ENCODE results near the gene HDAC6. TPM values are rescaled to one million over a fixed set of nuclear protein-coding genes. Genes with fewer than 3 reads are reported as not detected.
"Not testable (repeated sequence)": the region's sequence is repeated elsewhere in the genome, so short reads cannot be mapped to it uniquely, and the experiment has no call there.

Gene HDAC6
- total RNA-seq, 4 donors from 2014 or later = 67.3 to 129 (median 93.2) TPM

- WGBS = 65% methylated on average over 6 of the region's 7 CpGs
- TF ChIP-seq CTCF (IDR thresholded peaks at IDR 0.05) = no peak
- TF ChIP-seq EP300 (IDR thresholded peaks at IDR 0.05) = no peak
- no peak for TF ChIP-seq POLR2AphosphoS5 (IDR thresholded peaks at IDR 0.05)
- no peak for TF ChIP-seq POLR2A (IDR thresholded peaks at IDR 0.05)
- no peaks in the 10 kb centered on the region for H3K9me3 ChIP-seq
- H3K4me3 ChIP-seq = no peak overlapping the region
- H3K27me3 ChIP-seq = no peaks in the 10 kb centered on the region
- no peaks in the 10 kb centered on the region for H3K4me1 ChIP-seq
- H3K27ac ChIP-seq = no peak overlapping the region
- H3K36me3 ChIP-seq = no peaks in the 10 kb centered on the region
- no peak for DNase-seq (ENCODE audit: low spot score in 2 of 2)
Observed at GRCh38 chrX:48852857-48853256, 51.0 kb downstream of the HDAC6 start.

GRCh38 chrX:48853494-48853893, 51.6 kb downstream of the HDAC6 start:
- not testable (repeated sequence) for H3K27me3 ChIP-seq; H3K9me3 ChIP-seq; H3K4me1 ChIP-seq; DNase-seq (ENCODE audit: low spot score in 2 of 2); H3K27ac ChIP-seq; H3K36me3 ChIP-seq; H3K4me3 ChIP-seq

- H3K27ac ChIP-seq; H3K4me1 ChIP-seq; H3K36me3 ChIP-seq; H3K9me3 ChIP-seq; H3K4me3 ChIP-seq; DNase-seq (ENCODE audit: low spot score in 2 of 2); H3K27me3 ChIP-seq: not testable (repeated sequence)
- WGBS = 89% methylated on average over 10 of the region's 12 CpGs
Observed at GRCh38 chrX:48854121-48854804, 52.4 kb downstream of the HDAC6 start.

GRCh38 chrX:48854898-48855297, 53.0 kb downstream of the HDAC6 start:
- H3K9me3 ChIP-seq = no peaks in the 10 kb centered on the region
- no peak for DNase-seq (ENCODE audit: low spot score in 2 of 2)
- H3K36me3 ChIP-seq = no peaks in the 10 kb centered on the region
- no peaks in the 10 kb centered on the region for H3K27me3 ChIP-seq
- no peak overlapping the region for H3K4me3 ChIP-seq
- TF ChIP-seq EP300 (IDR thresholded peaks at IDR 0.05) (no peak), POLR2AphosphoS5 (IDR thresholded peaks at IDR 0.05) (no peak), POLR2A (IDR thresholded peaks at IDR 0.05) (no peak)
- H3K4me1 ChIP-seq = no peaks in the 10 kb centered on the region
- no peak overlapping the region for H3K27ac ChIP-seq
- WGBS = 42% methylated on average over 5 of the region's 5 CpGs

GRCh38 chrX:48864210-48864609, 62.3 kb downstream of the HDAC6 start:
- WGBS = 49% methylated on average over 4 of the region's 4 CpGs
- Histone ChIP-seq H3K27ac (no peak overlapping the region), H3K27me3 (no peaks in the 10 kb centered on the region), H3K36me3 (no peaks in the 10 kb centered on the region), H3K4me3 (no peak overlapping the region), H3K9me3 (no peaks in the 10 kb centered on the region), H3K4me1 (no peaks in the 10 kb centered on the region)
- no peak for DNase-seq (ENCODE audit: low spot score in 2 of 2)
- TF ChIP-seq POLR2A (IDR thresholded peaks at IDR 0.05) (no peak), EP300 (IDR thresholded peaks at IDR 0.05) (no peak), POLR2AphosphoS5 (IDR thresholded peaks at IDR 0.05) (no peak), CTCF (IDR thresholded peaks at IDR 0.05) (no peak)

GRCh38 chrX:48872017-48872416, 70.2 kb downstream of the HDAC6 start:
- 75% methylated on average over 2 of the region's 2 CpGs for WGBS
- H3K36me3 ChIP-seq = not testable (repeated sequence)

More at GRCh38 chrX:48872017-48872416, 70.2 kb downstream of the HDAC6 start:
- not testable (repeated sequence) for H3K27me3 ChIP-seq; H3K4me1 ChIP-seq; H3K27ac ChIP-seq; DNase-seq (ENCODE audit: low spot score in 2 of 2); H3K9me3 ChIP-seq; H3K4me3 ChIP-seq

Other genes starting within 250 kb of the HDAC6 start
- gene RBM3, start 227.6 kb upstream of the HDAC6 start, total RNA-seq = 100 to 1,000 TPM; 167 to 245 (median 204) TPM
- gene WDR13, start 204.6 kb upstream of the HDAC6 start, total RNA-seq = 100 to 1,000 TPM in 1 of 4 donors, 10 to 100 TPM in 3; 71.1 to 105 (median 93.2) TPM
- 1 to 10 TPM in 3 of 4 donors, under 1 TPM in 1; 0.68 to 5.2 (median 3.5) TPM for gene WAS, start 118.3 kb upstream of the HDAC6 start, total RNA-seq
- 10 to 100 TPM in 1 of 4 donors, 1 to 10 TPM in 3; 5.9 to 15.1 (median 8.7) TPM for gene SUV39H1, start 105.3 kb upstream of the HDAC6 start, total RNA-seq
- gene GLOD5, start 40.3 kb upstream of the HDAC6 start, total RNA-seq = not detected
- not detected for gene GATA1, start 15.5 kb upstream of the HDAC6 start, total RNA-seq
- not detected for gene ERAS, start 24.4 kb downstream of the HDAC6 start, total RNA-seq
- gene PCSK1N, start 33.5 kb downstream of the HDAC6 start, total RNA-seq = 1 to 10 TPM; 1.5 to 9.0 (median 2.4) TPM
- 10 to 100 TPM; 40.8 to 60.5 (median 43.4) TPM for gene TIMM17B, start 95.7 kb downstream of the HDAC6 start, total RNA-seq
- 10 to 100 TPM; 51.8 to 88.3 (median 71.9) TPM for gene PQBP1, start 95.9 kb downstream of the HDAC6 start, total RNA-seq
- 10 to 100 TPM; 17.1 to 32.3 (median 24.3) TPM for gene SLC35A2, start 109.6 kb downstream of the HDAC6 start, total RNA-seq
- 10 to 100 TPM in 1 of 4 donors, 1 to 10 TPM in 3; 6.2 to 18.2 (median 8.7) TPM for gene PIM2, start 117.0 kb downstream of the HDAC6 start, total RNA-seq
- 10 to 100 TPM; 32.3 to 50.1 (median 46.2) TPM for gene OTUD5, start 155.5 kb downstream of the HDAC6 start, total RNA-seq
- gene KCND1, start 169.8 kb downstream of the HDAC6 start, total RNA-seq = 1 to 10 TPM in 3 of 4 donors, under 1 TPM in 1; 0.55 to 2.8 (median 1.3) TPM
- 10 to 100 TPM; 26.8 to 67.7 (median 35.2) TPM for gene GRIPAP1, start 200.2 kb downstream of the HDAC6 start, total RNA-seq
- 10 to 100 TPM; 40.4 to 54.9 (median 50.3) TPM for gene TFE3, start 241.3 kb downstream of the HDAC6 start, total RNA-seq

All from suprapubic skin (tissue), 4 donors.